PC-3 (cell line): Measurements from ENCODE around the gene HIRA. TPM values are rescaled to one million over a fixed set of nuclear protein-coding genes. Genes with fewer than 3 reads are reported as not detected.

Source experiments
- ATAC-seq: fragments of 200-7000 bp; cut with Tn5 transposase; 2 replicates; pipeline ENCODE4 v1.9.1; 2020; ENCODE audit warnings: mild to moderate bottlenecking, moderate library complexity
- BruUV-seq: library from RNA; stranded (reverse); fragments of 400-500 nt; replicated peaks from 2 replicates; lab custom pipeline; 2021; lab: Mats Ljungman, UMichigan
- CTCF ChIA-PET: fragments of 300-600 bp; sonication (Branson Sonifier 250); formaldehyde crosslinking; loops from one replicate; lab custom pipeline; 2022; ENCODE audit warnings: antibody characterized with exemption; lab: Charles Lee
- POLR2A ChIA-PET: fragments of 300-600 bp; sonication (Branson Sonifier 250); formaldehyde crosslinking; loops from one replicate; lab custom pipeline; 2022; ENCODE audit warnings: antibody characterized with exemption; ENCODE audit not compliant: unreplicated experiment; lab: Charles Lee
- DNase-seq: peaks from one replicate; pipeline ENCODE4 v3.0.0-alpha.2; 2015
- H2AFZ ChIP-seq: fragments of 300-600 bp; sonication (generic); 2 replicates; pipeline ENCODE4 v1.6.0; 2016; ENCODE audit warnings: antibody characterized with exemption, low read length
- H3F3A ChIP-seq: fragments of 300-600 bp; sonication (generic); one replicate; pipeline ENCODE4 v1.6.0; 2017; ENCODE audit warnings: antibody characterized with exemption, low read length, control low read depth, mild to moderate bottlenecking; ENCODE audit not compliant: unreplicated experiment
- H3K27ac ChIP-seq: fragments of 300-600 bp; sonication (generic); 2 replicates; pipeline ENCODE4 v1.5.1; 2016; ENCODE audit warnings: mild to moderate bottlenecking, low read length
- H3K27me3 ChIP-seq: fragments of 300-600 bp; sonication (generic); 2 replicates; pipeline ENCODE4 v1.6.1; 2016; ENCODE audit warnings: low read length, mixed read lengths
- H3K36me3 ChIP-seq: fragments of 300-600 bp; sonication (generic); 2 replicates; pipeline ENCODE4 v1.6.1; 2016; ENCODE audit warnings: low read depth, mixed run types, low read length, mixed read lengths
- H3K4me1 ChIP-seq: fragments of 300-600 bp; sonication (generic); 2 replicates; pipeline ENCODE4 v1.5.1; 2016; ENCODE audit warnings: low read length; ENCODE audit not compliant: insufficient read depth
- H3K4me2 ChIP-seq: fragments of 300-600 bp; sonication (generic); 2 replicates; pipeline ENCODE4 v1.6.0; 2016; ENCODE audit warnings: low read length
- H3K4me3 ChIP-seq: fragments of 300-600 bp; sonication (generic); 2 replicates; pipeline ENCODE4 v1.5.1; 2016; ENCODE audit warnings: mild to moderate bottlenecking, low read length, mixed read lengths
- H3K79me2 ChIP-seq: fragments of 300-600 bp; sonication (generic); 2 replicates; pipeline ENCODE4 v1.6.1; 2017; ENCODE audit warnings: low read length, mixed read lengths
- H3K9ac ChIP-seq: fragments of 300-600 bp; sonication (generic); 2 replicates; pipeline ENCODE4 v1.6.0; 2016; ENCODE audit warnings: mild to moderate bottlenecking, low read length
- H3K9me2 ChIP-seq: fragments of 300-600 bp; sonication (generic); replicated peaks from 2 replicates; pipeline ENCODE4 v1.6.1; 2016; ENCODE audit warnings: mixed run types, low read length, mixed read lengths
- H3K9me3 ChIP-seq: fragments of 300-600 bp; sonication (generic); 2 replicates; pipeline ENCODE4 v1.6.1; 2016; ENCODE audit warnings: low read length, mixed read lengths
- H4K20me1 ChIP-seq: fragments of 300-600 bp; sonication (generic); 2 replicates; pipeline ENCODE4 v1.6.1; 2016; ENCODE audit warnings: low read length, mixed read lengths
- CTCF ChIP-seq: fragments of 300-600 bp; sonication (generic); conservative IDR thresholded peaks from 2 replicates; pipeline ENCODE4 v1.5.1; 2017; ENCODE audit warnings: antibody characterized with exemption, low read depth, mild to moderate bottlenecking, low read length
- EZH2 ChIP-seq: fragments of 300-600 bp; sonication (generic); IDR thresholded peaks from one replicate; pipeline ENCODE4 v1.6.1; 2017; ENCODE audit warnings: antibody characterized with exemption, mild to moderate bottlenecking, low read length; ENCODE audit not compliant: unreplicated experiment
- EZH2phosphoT487 ChIP-seq: fragments of 300-600 bp; sonication (generic); IDR thresholded peaks from 2 replicates; pipeline ENCODE4 v1.6.1; 2018; ENCODE audit warnings: mild to moderate bottlenecking, antibody characterized with exemption, low read length, borderline replicate concordance
- intact Hi-C: fragments of 100-400 bp; cut with micrococcal nuclease; formaldehyde crosslinking; loops from 2 replicates; pipeline ENCODE4 v1.9.0; 2023
- total RNA-seq: library from RNA; depleted of rRNA; stranded (reverse); fragments of >200 nt; gene quantifications from 2 replicates; pipeline ENCODE4 v1.2.3, GENCODE V29; 2014

HIRA gene
- total RNA-seq, 1 experiment from 2014 or later: 12.4 TPM

GRCh38 chr22:19355413-19356157 is 75.9 kb downstream of the HIRA start:
- Histone ChIP-seq H3K36me3 (peaks cover 12% of the 10 kb centered on the region; the same call in 1 of the 2 replicates), H3K4me3 (no peak overlapping the region), H3K27ac (no peak overlapping the region), H3K79me2 (no peaks in the 10 kb centered on the region), H3K9me2 (no peaks in the 10 kb centered on the region), H4K20me1 (no peaks in the 10 kb centered on the region), H3K4me2 (no peak overlapping the region), H2AFZ (no peak overlapping the region), H3K9me3 (no peaks in the 10 kb centered on the region), H3K9ac (no peak overlapping the region), H3F3A (no peaks in the 10 kb centered on the region), H3K27me3 (no peaks in the 10 kb centered on the region), H3K4me1 (no peaks in the 10 kb centered on the region)
- ChIA-PET POLR2A (no interaction called here), CTCF (no interaction called here)
- intact Hi-C loops: no loop called here
- no peak for ATAC-seq
- DNase-seq: no peak
- BruUV-seq: no TSS peak
- TF ChIP-seq EZH2phosphoT487 (no peak), EZH2 (no peak), CTCF (no peak)

DNA sequence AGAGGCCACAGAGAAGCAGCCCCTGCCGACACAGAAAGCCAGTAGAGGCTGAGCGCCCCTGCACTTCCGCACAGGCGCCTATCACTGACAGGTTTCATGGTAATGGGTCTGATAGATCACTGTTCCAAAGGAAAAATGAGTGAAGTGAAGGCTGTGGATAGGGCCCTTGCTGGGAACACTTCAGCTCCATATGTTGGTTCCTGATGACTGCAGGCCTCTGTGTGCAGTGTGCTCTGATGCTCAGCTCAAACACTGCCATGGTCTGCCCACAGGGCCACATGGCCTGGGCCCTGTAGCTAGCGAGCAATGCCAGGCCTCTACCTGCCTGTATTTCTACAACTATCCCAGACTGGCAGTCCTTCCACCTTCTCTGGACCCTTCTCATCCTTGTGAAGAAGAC is 77.3 kb downstream of the HIRA start:
- H3K36me3 ChIP-seq: peaks cover 15% of the 10 kb centered on the region; the same call in 1 of the 2 replicates
- no peaks in the 10 kb centered on the region for H3K27me3 ChIP-seq
- no peak overlapping the region for H2AFZ ChIP-seq
- ATAC-seq (no peak), DNase-seq (no peak)
- no peaks in the 10 kb centered on the region for H3K9me3 ChIP-seq
- CTCF ChIA-PET: no interaction called here
- intact Hi-C loops: no loop called here
- POLR2A ChIA-PET: no interaction called here
- H3K4me1 ChIP-seq: no peaks in the 10 kb centered on the region
- BruUV-seq: no TSS peak
- no peak overlapping the region for H3K4me2 ChIP-seq
- no peak overlapping the region for H3K4me3 ChIP-seq
- H3K9me2 ChIP-seq: no peaks in the 10 kb centered on the region
- no peaks in the 10 kb centered on the region for H3K79me2 ChIP-seq
- no peak for TF ChIP-seq EZH2phosphoT487
- no peak overlapping the region for H3K27ac ChIP-seq
- H3K9ac ChIP-seq: no peak overlapping the region
- H4K20me1 ChIP-seq: no peaks in the 10 kb centered on the region
- no peaks in the 10 kb centered on the region for H3F3A ChIP-seq

DNA sequence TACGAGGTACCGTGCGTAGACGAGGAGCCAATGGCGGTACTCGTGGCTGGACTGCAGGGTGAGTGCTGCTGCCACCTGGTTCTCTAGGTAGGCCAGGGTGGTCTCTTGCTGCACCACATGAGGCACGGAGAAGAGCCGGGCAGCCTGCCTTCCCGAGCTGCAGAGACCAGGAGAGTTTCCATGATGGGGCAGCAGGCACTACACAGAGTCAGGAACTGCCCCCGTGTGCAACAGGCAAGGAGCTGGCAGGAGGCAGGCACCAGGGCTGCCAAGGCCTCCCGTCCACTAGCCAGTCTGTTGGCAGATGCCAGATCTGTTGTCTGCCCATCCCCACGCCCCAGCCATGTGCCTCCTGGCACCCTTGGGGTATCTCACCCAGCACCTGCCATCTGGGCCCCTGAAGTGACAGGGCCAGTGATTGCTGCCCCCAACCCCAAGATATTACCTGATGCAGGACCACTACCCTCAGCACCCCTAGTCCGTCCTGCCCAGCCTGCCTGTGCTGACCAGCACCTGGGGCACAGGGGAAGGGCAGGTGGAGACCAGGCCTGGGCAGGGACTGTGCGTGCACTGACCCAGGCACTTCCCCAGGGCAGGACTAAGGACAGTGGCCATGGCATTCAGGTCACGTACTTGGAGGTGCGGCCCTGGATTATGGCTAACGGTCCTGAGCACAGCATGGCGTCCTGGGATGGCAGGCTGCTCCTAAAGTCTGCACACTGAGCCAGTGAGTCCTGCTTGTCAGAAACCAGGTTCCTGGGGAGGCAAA is 78.0 kb downstream of the HIRA start:
- Histone ChIP-seq H2AFZ (no peak overlapping the region), H3K4me3 (no peak overlapping the region), H4K20me1 (no peaks in the 10 kb centered on the region), H3K36me3 (peaks cover 15% of the 10 kb centered on the region; the same call in 1 of the 2 replicates), H3K27ac (no peak overlapping the region), H3K9ac (no peak overlapping the region), H3K79me2 (no peaks in the 10 kb centered on the region), H3K4me1 (no peaks in the 10 kb centered on the region), H3K9me3 (no peaks in the 10 kb centered on the region), H3K9me2 (no peaks in the 10 kb centered on the region), H3F3A (no peaks in the 10 kb centered on the region), H3K27me3 (no peaks in the 10 kb centered on the region), H3K4me2 (no peak overlapping the region)
- intact Hi-C loops: no loop called here
- CTCF ChIA-PET: no interaction called here
- DNase-seq: no peak
- no peak for TF ChIP-seq CTCF
- no peak for TF ChIP-seq EZH2
- TF ChIP-seq EZH2phosphoT487: no peak
- POLR2A ChIA-PET: no interaction called here
- no peak for ATAC-seq
- BruUV-seq: no TSS peak
